ENCODE measurements around the gene EDAR. TPM values are rescaled to one million over a fixed set of nuclear protein-coding genes. Genes with fewer than 3 reads are reported as not detected.

The EDAR gene
- polyA plus RNA-seq, 1 of the 3 experiments (the other 2 are of a cell fraction): not detected

DNA sequence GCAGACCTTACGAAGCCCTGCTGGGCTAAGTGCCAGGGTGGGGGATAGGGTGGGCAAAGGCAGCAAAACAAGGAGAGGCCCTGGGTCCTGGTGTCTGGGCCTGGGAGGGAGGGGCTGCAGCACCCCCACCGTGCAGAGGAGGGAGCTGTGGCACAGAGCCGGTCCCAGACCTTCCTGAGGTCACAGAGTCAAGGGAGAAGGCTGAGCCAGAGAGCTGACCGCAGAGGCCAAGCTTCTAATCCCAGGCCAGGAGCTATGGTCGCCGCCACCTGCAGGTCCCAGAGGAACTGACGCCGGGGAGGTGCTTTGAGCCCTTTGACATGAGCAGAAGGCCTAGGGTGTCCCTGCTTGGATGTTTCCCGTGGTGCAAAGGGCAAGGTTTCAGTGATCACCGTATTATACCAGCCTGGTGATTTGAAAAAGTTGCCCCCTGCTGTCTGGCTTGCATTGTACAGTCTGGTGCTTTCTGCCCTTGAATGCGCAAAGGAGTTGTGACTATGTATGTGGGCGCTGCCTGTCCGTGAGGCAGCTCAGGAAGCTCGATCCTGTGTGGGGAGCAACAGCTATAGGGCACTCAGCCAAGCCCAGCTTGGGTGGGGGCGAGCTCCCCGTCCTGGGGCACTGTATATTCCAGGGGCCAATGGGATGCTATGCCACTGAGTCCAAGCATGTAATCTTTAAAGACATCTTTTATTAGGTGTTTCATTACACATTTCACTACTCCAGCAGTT is 44.3 kb downstream of the EDAR start:
- WGBS (ENCODE audit: low lambda C conversion rate): 58% methylated on average over 6 of the region's 16 CpGs

More for the DNA sequence above, 44.3 kb downstream of the EDAR start:
- H3K4me3 ChIP-seq (ENCODE audit: low read depth in 2 of 2, low read length in 1 of 2): no peak overlapping the region
- CTCF ChIA-PET: interaction anchor here (1.0 to 1.8 kb wide), 3 partner anchors 16 to 57 kb away, joined by 3 to 10 read pairs (median 3); no protein-coding TSS in a partner anchor
- no peaks in the 10 kb centered on the region for H3K9me3 ChIP-seq
- no peaks in the 10 kb centered on the region for H3F3A ChIP-seq (replicated peaks; ENCODE audit: insufficient read depth)
- H3K4me1 ChIP-seq (ENCODE audit: control insufficient read depth in 1 of 2, insufficient read depth in 2 of 2, low read depth in 1 of 2, low read length in 1 of 2): no peaks in the 10 kb centered on the region
- H3K27me3 ChIP-seq (ENCODE audit: insufficient read depth): peaks cover 6% of the 10 kb centered on the region; the same call in 1 of the 2 replicates
- TF ChIP-seq, protein P1, sequence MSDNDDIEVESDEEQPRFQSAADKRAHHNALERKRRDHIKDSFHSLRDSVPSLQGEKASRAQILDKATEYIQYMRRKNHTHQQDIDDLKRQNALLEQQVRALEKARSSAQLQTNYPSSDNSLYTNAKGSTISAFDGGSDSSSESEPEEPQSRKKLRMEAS (IDR thresholded peaks at IDR 0.05; ENCODE audit: low read depth): no peak
- TF ChIP-seq, protein P2, sequence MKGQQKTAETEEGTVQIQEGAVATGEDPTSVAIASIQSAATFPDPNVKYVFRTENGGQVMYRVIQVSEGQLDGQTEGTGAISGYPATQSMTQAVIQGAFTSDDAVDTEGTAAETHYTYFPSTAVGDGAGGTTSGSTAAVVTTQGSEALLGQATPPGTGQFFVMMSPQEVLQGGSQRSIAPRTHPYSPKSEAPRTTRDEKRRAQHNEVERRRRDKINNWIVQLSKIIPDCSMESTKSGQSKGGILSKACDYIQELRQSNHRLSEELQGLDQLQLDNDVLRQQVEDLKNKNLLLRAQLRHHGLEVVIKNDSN (IDR thresholded peaks at IDR 0.05; ENCODE audit: borderline replicate concordance, low read depth): no peak
- no peak for TF ChIP-seq FOXJ3 (CRISPR knock-in tag; IDR thresholded peaks at IDR 0.05)
- TF ChIP-seq, protein P3, sequence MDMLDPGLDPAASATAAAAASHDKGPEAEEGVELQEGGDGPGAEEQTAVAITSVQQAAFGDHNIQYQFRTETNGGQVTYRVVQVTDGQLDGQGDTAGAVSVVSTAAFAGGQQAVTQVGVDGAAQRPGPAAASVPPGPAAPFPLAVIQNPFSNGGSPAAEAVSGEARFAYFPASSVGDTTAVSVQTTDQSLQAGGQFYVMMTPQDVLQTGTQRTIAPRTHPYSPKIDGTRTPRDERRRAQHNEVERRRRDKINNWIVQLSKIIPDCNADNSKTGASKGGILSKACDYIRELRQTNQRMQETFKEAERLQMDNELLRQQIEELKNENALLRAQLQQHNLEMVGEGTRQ (IDR thresholded peaks at IDR 0.05; ENCODE audit: borderline replicate concordance, low read depth, low read length): no peak
- TF ChIP-seq MXI1 (IDR thresholded peaks at IDR 0.05; ENCODE audit: low read depth, low read length): no peak
- no peak for TF ChIP-seq RAD21 (IDR thresholded peaks at IDR 0.05; ENCODE audit: low read length)
- TF ChIP-seq EZH2phosphoT487 (IDR thresholded peaks at IDR 0.05; ENCODE audit: borderline replicate concordance, low read depth): no peak
- TF ChIP-seq EP300 (IDR thresholded peaks at IDR 0.05; ENCODE audit: borderline replicate concordance in 1 of 2, low read depth in 1 of 2, low read length in 1 of 2): no peak
- TF ChIP-seq FOXM1 (IDR thresholded peaks at IDR 0.05; ENCODE audit: low read depth): no peak
- no peak for TF ChIP-seq RXRA (IDR thresholded peaks at IDR 0.05; ENCODE audit: borderline replicate concordance, low read depth)
- TF ChIP-seq, protein P4, sequence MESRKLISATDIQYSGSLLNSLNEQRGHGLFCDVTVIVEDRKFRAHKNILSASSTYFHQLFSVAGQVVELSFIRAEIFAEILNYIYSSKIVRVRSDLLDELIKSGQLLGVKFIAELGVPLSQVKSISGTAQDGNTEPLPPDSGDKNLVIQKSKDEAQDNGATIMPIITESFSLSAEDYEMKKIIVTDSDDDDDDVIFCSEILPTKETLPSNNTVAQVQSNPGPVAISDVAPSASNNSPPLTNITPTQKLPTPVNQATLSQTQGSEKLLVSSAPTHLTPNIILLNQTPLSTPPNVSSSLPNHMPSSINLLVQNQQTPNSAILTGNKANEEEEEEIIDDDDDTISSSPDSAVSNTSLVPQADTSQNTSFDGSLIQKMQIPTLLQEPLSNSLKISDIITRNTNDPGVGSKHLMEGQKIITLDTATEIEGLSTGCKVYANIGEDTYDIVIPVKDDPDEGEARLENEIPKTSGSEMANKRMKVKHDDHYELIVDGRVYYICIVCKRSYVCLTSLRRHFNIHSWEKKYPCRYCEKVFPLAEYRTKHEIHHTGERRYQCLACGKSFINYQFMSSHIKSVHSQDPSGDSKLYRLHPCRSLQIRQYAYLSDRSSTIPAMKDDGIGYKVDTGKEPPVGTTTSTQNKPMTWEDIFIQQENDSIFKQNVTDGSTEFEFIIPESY (IDR thresholded peaks at IDR 0.05; ENCODE audit: borderline replicate concordance, low read depth): no peak
- TF ChIP-seq, protein P5, sequence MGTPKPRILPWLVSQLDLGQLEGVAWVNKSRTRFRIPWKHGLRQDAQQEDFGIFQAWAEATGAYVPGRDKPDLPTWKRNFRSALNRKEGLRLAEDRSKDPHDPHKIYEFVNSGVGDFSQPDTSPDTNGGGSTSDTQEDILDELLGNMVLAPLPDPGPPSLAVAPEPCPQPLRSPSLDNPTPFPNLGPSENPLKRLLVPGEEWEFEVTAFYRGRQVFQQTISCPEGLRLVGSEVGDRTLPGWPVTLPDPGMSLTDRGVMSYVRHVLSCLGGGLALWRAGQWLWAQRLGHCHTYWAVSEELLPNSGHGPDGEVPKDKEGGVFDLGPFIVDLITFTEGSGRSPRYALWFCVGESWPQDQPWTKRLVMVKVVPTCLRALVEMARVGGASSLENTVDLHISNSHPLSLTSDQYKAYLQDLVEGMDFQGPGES (IDR thresholded peaks at IDR 0.05; ENCODE audit: low read depth, low read length): no peak
- no peak for TF ChIP-seq GABPA (IDR thresholded peaks at IDR 0.05; ENCODE audit: low read depth)
- TF ChIP-seq NFIC (IDR thresholded peaks at IDR 0.05; ENCODE audit: borderline replicate concordance): no peak
- TF ChIP-seq, protein P6, sequence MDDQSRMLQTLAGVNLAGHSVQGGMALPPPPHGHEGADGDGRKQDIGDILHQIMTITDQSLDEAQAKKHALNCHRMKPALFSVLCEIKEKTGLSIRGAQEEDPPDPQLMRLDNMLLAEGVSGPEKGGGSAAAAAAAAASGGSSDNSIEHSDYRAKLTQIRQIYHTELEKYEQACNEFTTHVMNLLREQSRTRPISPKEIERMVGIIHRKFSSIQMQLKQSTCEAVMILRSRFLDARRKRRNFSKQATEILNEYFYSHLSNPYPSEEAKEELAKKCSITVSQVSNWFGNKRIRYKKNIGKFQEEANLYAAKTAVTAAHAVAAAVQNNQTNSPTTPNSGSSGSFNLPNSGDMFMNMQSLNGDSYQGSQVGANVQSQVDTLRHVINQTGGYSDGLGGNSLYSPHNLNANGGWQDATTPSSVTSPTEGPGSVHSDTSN (IDR thresholded peaks at IDR 0.05): no peak
- no peak for TF ChIP-seq JUND (IDR thresholded peaks at IDR 0.05)
- TF ChIP-seq SMC3 (IDR thresholded peaks at IDR 0.05; ENCODE audit: low read depth, low read length): no peak
- no peak for TF ChIP-seq TAF1 (IDR thresholded peaks at IDR 0.05; ENCODE audit: borderline replicate concordance, low read depth, low read length)
- DNase-seq: no peak
- H3K79me2 ChIP-seq (ENCODE audit: insufficient read depth): no peaks in the 10 kb centered on the region
- no peak overlapping the region for H3K9ac ChIP-seq
- no peak overlapping the region for H3K27ac ChIP-seq (ENCODE audit: low read depth in 2 of 2, low read length in 1 of 2)
- no peaks in the 10 kb centered on the region for H3K9me2 ChIP-seq
- no peak overlapping the region for H2AFZ ChIP-seq (ENCODE audit: low read depth)
- no peak overlapping the region for H3K4me2 ChIP-seq
- no peaks in the 10 kb centered on the region for H4K20me1 ChIP-seq (ENCODE audit: insufficient read depth)
- no peaks in the 10 kb centered on the region for H3K36me3 ChIP-seq (replicated peaks in 1 of 2; ENCODE audit: control insufficient read depth in 1 of 2, insufficient read depth in 2 of 2, low read length in 1 of 2)
- POLR2A ChIA-PET: no interaction called here
